GM23248 (cell line): ENCODE data around the gene OR2AG2.

ENCODE experiments used
- EZH2 ChIP-seq: fragments of 200-600 bp; sonication (generic); IDR thresholded peaks from 2 replicates; pipeline ENCODE4 v1.6.1; 2018; ENCODE audit warnings: antibody characterized with exemption, mild to moderate bottlenecking; ENCODE audit not compliant: insufficient read depth, poor library complexity, severe bottlenecking
- EZH2phosphoT487 ChIP-seq: fragments of 200-600 bp; sonication (generic); IDR thresholded peaks from 2 replicates; pipeline ENCODE4 v1.6.1; 2018; ENCODE audit warnings: antibody characterized with exemption, moderate library complexity, mild to moderate bottlenecking, low read depth; ENCODE audit not compliant: insufficient read depth

DNA sequence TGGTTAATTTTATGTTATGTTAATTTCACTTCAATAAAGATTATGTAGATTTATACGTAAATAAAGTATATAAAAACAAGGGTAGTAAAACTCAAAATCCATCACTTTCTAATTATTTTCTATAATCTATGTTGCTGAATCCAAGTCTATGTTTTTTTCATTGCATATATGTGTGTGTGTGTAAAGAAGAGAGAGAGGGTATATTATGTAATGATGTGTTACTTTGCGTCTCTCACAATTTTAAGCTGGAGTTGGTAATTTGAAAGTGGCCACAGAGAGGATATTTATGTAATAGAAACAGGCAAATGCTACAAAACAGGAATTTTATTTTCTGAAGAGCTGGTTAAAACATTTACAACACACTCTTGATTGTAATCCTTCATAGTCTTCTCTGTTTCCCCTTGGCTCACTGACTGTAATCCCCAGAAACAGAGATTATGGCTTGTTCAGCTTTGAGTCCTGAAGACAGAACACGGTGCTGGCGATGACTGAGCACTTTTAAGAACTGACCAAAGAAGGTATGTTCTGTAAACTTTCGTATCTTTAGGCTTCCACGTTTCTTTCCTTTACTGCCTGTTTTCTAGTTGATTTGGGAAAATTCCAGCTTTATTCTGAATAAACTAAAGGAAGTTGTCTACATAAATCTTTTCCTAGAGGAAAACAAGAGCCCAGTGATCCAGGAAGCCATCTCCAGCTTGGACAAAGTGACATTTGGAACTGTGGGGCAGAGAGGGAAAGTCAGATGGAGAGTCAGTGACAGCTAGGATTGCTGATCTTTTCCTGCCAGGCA is 43.6 kb downstream of the OR2AG2 start:
- TF ChIP-seq EZH2 (no peak), EZH2phosphoT487 (no peak)
